H1 (cell line): ENCODE measurements around the gene KLHL28. TPM values are rescaled to one million over a fixed set of nuclear protein-coding genes. Genes with fewer than 3 reads are reported as not detected.

Experiments
- CTCF ChIA-PET: fragments of 300-600 bp; sonication (Branson Sonifier 250); formaldehyde crosslinking; loops from one replicate; lab custom pipeline; 2021; ENCODE audit not compliant: partially characterized antibody; lab: Charles Lee
- POLR2A ChIA-PET: fragments of 300-600 bp; sonication (Branson Sonifier 250); formaldehyde crosslinking; loops from one replicate; lab custom pipeline; 2021; ENCODE audit warnings: inconsistent platforms; ENCODE audit not compliant: partially characterized antibody; lab: Charles Lee
- DNase-seq, 2 experiments: peaks; one replicate each; pipeline versions ENCODE4 v3.0.0 to v3.0.0-alpha.2; 2010 to 2022; ENCODE audit warnings: low spot score in 2 of 2, low read depth in 1 of 2, mixed read lengths in 1 of 2
- FAIRE-seq: peaks from 2 replicates; lab custom pipeline; 2011; peaks lifted over from hg19 to GRCh38; lab: Jason Lieb, UNC
- H2AFZ ChIP-seq: 2 replicates; pipeline ENCODE4 v1.8.1; 2012; ENCODE audit warnings: low read length, inconsistent platforms
- H2AK5ac ChIP-seq: 2 replicates; pipeline ENCODE4 v1.6.1; 2013; ENCODE audit warnings: low read depth, low read length
- H2BK120ac ChIP-seq: replicated peaks from 2 replicates; pipeline ENCODE3; 2013; ENCODE audit warnings: low read depth, low read length, inconsistent platforms
- H2BK12ac ChIP-seq: 2 replicates; pipeline ENCODE4 v1.6.1; 2013; ENCODE audit warnings: low read depth, low read length
- H2BK15ac ChIP-seq: 2 replicates; pipeline ENCODE4 v1.6.1; 2013; ENCODE audit warnings: low read length
- H2BK20ac ChIP-seq: 2 replicates; pipeline ENCODE4 v1.6.1; 2013; ENCODE audit warnings: low read length
- H2BK5ac ChIP-seq: 2 replicates; pipeline ENCODE4 v1.6.1; 2013; ENCODE audit warnings: low read depth, low read length
- H3K14ac ChIP-seq: 2 replicates; pipeline ENCODE4 v1.6.1; 2013; ENCODE audit warnings: inconsistent platforms; ENCODE audit not compliant: insufficient read length
- H3K18ac ChIP-seq: 2 replicates; pipeline ENCODE4 v1.6.1; 2013; ENCODE audit warnings: low read length; ENCODE audit errors: extremely low read depth
- H3K23ac ChIP-seq: 2 replicates; pipeline ENCODE4 v1.6.1; 2013; ENCODE audit warnings: inconsistent platforms; ENCODE audit not compliant: insufficient read length
- H3K23me2 ChIP-seq: 2 replicates; pipeline ENCODE4 v1.6.1; 2013; ENCODE audit warnings: low read depth, low read length
- H3K27ac ChIP-seq: 2 replicates; pipeline ENCODE4 v1.6.1; 2011; ENCODE audit warnings: low read depth, low read length, inconsistent platforms
- H3K27me3 ChIP-seq, 4 experiments: replicated peaks in 1 of 4; 1 replicate in 1 of 4; 2 replicates in 3 of 4; pipeline versions ENCODE4 v1.6.1 to v1.8.1; 2011 to 2013; ENCODE audit warnings: low read length in 3 of 4, mild to moderate bottlenecking in 3 of 4, inconsistent platforms in 2 of 4, mixed read lengths in 2 of 4, moderate library complexity in 1 of 4; ENCODE audit not compliant: control insufficient read depth in 3 of 4, insufficient read depth in 3 of 4; ENCODE audit errors: extremely low read depth in 1 of 4
- H3K36me3 ChIP-seq, 4 experiments: 2 replicates each; pipeline versions ENCODE4 v1.6.1 to v1.8.1; 2011 to 2013; ENCODE audit warnings: mild to moderate bottlenecking in 4 of 4, low read length in 3 of 4, moderate library complexity in 2 of 4, control low read depth in 1 of 4, inconsistent platforms in 1 of 4; ENCODE audit not compliant: insufficient read depth in 4 of 4, control insufficient read depth in 2 of 4
- H3K4ac ChIP-seq: replicated peaks from 2 replicates; pipeline ENCODE3; 2013; ENCODE audit warnings: low read length, low read depth, mixed read lengths, inconsistent platforms; ENCODE audit not compliant: insufficient read length
- H3K4me1 ChIP-seq, 4 experiments: replicated peaks in 1 of 4; 1 replicate in 1 of 4; 2 replicates in 3 of 4; pipeline versions ENCODE4 v1.6.1 to v1.8.1; 2011 to 2013; ENCODE audit warnings: low read length in 3 of 4, inconsistent platforms in 2 of 4, mixed read lengths in 1 of 4; ENCODE audit not compliant: insufficient read depth in 4 of 4, control insufficient read depth in 3 of 4
- H3K4me2 ChIP-seq, 2 experiments: 2 replicates each; pipeline versions ENCODE4 v1.6.1 to v1.8.1; 2011 to 2013; ENCODE audit warnings: low read depth in 2 of 2, low read length in 2 of 2, control low read depth in 1 of 2, inconsistent platforms in 1 of 2, mild to moderate bottlenecking in 1 of 2; ENCODE audit not compliant: insufficient read depth in 1 of 2
- H3K4me3 ChIP-seq, 4 experiments: fragments of 200-600, 300-600 bp in 1 of 4; sonication (generic), shearing (Covaris generic), sonication (Bioruptor Twin) in 1 of 4; 2 replicates each; pipeline versions ENCODE4 v1.5.1 to v1.8.1; 2011 to 2016; ENCODE audit warnings: low read length in 4 of 4, low read depth in 3 of 4, control low read depth in 2 of 4, inconsistent platforms in 2 of 4, mild to moderate bottlenecking in 2 of 4, mixed read lengths in 1 of 4, moderate library complexity in 1 of 4; ENCODE audit not compliant: insufficient read depth in 2 of 4; ENCODE audit errors: extremely low read depth in 1 of 4
- H3K56ac ChIP-seq: replicated peaks from 2 replicates; pipeline ENCODE3; 2013; ENCODE audit warnings: low read depth, mild to moderate bottlenecking, mixed read lengths, low read length, inconsistent platforms; ENCODE audit not compliant: insufficient read length
- H3K79me1 ChIP-seq: 2 replicates; pipeline ENCODE4 v1.6.1; 2013; ENCODE audit warnings: low read depth, low read length, control low read depth
- H3K79me2 ChIP-seq, 2 experiments: 2 replicates each; pipeline versions ENCODE4 v1.6.1 to v1.8.1; 2012 to 2013; ENCODE audit warnings: low read length in 2 of 2, mild to moderate bottlenecking in 2 of 2, inconsistent platforms in 1 of 2; ENCODE audit not compliant: insufficient read depth in 2 of 2, control insufficient read depth in 1 of 2
- H3K9ac ChIP-seq, 4 experiments: replicated peaks in 1 of 4; 1 replicate in 1 of 4; 2 replicates in 3 of 4; pipeline versions ENCODE4 v1.6.1 to v1.8.1; 2011 to 2013; ENCODE audit warnings: low read depth in 3 of 4, low read length in 3 of 4, control low read depth in 2 of 4, mild to moderate bottlenecking in 2 of 4, moderate library complexity in 2 of 4, inconsistent platforms in 1 of 4; ENCODE audit errors: extremely low read depth in 1 of 4
- H3K9me3 ChIP-seq, 2 experiments: 2 replicates each; pipeline versions ENCODE4 v1.6.1 to v1.8.1; 2012 to 2013; ENCODE audit warnings: mild to moderate bottlenecking in 2 of 2, moderate library complexity in 2 of 2, control low read depth in 1 of 2, inconsistent platforms in 1 of 2, low read depth in 1 of 2, low read length in 1 of 2, mixed read lengths in 1 of 2; ENCODE audit not compliant: insufficient read depth in 2 of 2
- H4K20me1 ChIP-seq, 2 experiments: replicated peaks in 1 of 2; 2 replicates each; pipeline versions ENCODE3 to v1.8.1; 2011 to 2013; ENCODE audit warnings: inconsistent platforms in 2 of 2, low read length in 2 of 2, mild to moderate bottlenecking in 1 of 2; ENCODE audit not compliant: insufficient read depth in 2 of 2, control insufficient read depth in 1 of 2
- H4K5ac ChIP-seq: 2 replicates; pipeline ENCODE4 v1.6.1; 2013; ENCODE audit warnings: low read length, low read depth, mixed read lengths, inconsistent platforms; ENCODE audit not compliant: insufficient read length
- H4K8ac ChIP-seq: 2 replicates; pipeline ENCODE4 v1.8.0; 2013; ENCODE audit warnings: mild to moderate bottlenecking, moderate library complexity, low read length, inconsistent platforms; ENCODE audit not compliant: insufficient read depth; ENCODE audit errors: extremely low read depth
- H4K91ac ChIP-seq: replicated peaks from 2 replicates; pipeline ENCODE3; 2013; ENCODE audit warnings: low read length, mixed read lengths, inconsistent platforms; ENCODE audit not compliant: insufficient read length
- BCL11A ChIP-seq, 2 experiments: IDR thresholded peaks; one replicate each; pipeline ENCODE4 v1.6.1; 2011; ENCODE audit warnings: low read depth in 2 of 2, low read length in 2 of 2, mild to moderate bottlenecking in 2 of 2
- CEBPB ChIP-seq: IDR thresholded peaks from 2 replicates; pipeline ENCODE4 v1.6.1; 2012; ENCODE audit warnings: low read depth, low read length
- CTBP2 ChIP-seq: IDR thresholded peaks from 2 replicates; pipeline ENCODE4 v1.7.0; 2011; ENCODE audit warnings: borderline replicate concordance, mild to moderate bottlenecking, moderate library complexity, mixed read lengths, low read length; ENCODE audit not compliant: insufficient read depth, insufficient read length
- JUN ChIP-seq: IDR thresholded peaks from 2 replicates; pipeline ENCODE4 v1.6.1; 2011; ENCODE audit warnings: low read depth, mild to moderate bottlenecking, improper control_type of control experiment, low read length
- SUZ12 ChIP-seq: fragments of 200-600 bp; sonication (generic); IDR thresholded peaks from 2 replicates; pipeline ENCODE4 v1.6.1; 2012; ENCODE audit warnings: mild to moderate bottlenecking, inconsistent platforms, low read length, moderate library complexity, mixed read lengths
- ZNF274 ChIP-seq: IDR thresholded peaks from 2 replicates; pipeline ENCODE4 v1.7.0; 2012; ENCODE audit warnings: low read length, borderline replicate concordance; ENCODE audit errors: extremely low read depth
- WGBS, 2 experiments: shearing (Covaris generic) in 1 of 2; methylation state at CpG; one replicate each; pipeline versions ENCODE4 v1.1.6 to v1.1.7; 2013 to 2015; ENCODE audit warnings: low lambda C conversion rate in 2 of 2, mixed read lengths in 2 of 2, inconsistent platforms in 1 of 2, low coverage in 1 of 2, missing lambda C conversion rate in 1 of 2; ENCODE audit not compliant: insufficient replicate concordance in 2 of 2, insufficient coverage in 1 of 2, insufficient read length in 1 of 2; ENCODE audit errors: extremely low coverage in 1 of 2, missing lambda C conversion rate in 1 of 2; 5-methylcytosine and 5-hydroxymethylcytosine counted together
- long read RNA-seq, 2 experiments: library from RNA in 1 of 2; library from capped mRNA in 1 of 2; stranded (forward); transcript quantifications; one replicate each; pipeline ENCODE4 v2.0.0, GENCODE V29; 2021; ENCODE audit warnings: inconsistent platforms in 1 of 2
- polyA minus RNA-seq, 3 experiments: library from RNA; depleted of rRNA, polyadenylated mRNA; stranded (reverse); fragments of >200 nt; gene quantifications; 1 replicate in 2 of 3; 2 replicates in 1 of 3; pipeline ENCODE4 v1.2.3, GENCODE V29; 2011
- polyA plus RNA-seq, 7 experiments: library from polyadenylated mRNA; depleted of rRNA in 3 of 7; stranded (reverse) in 5 of 7; unstranded in 2 of 7; fragments of >200 nt in 5 of 7; fragments of 200-250 nt in 2 of 7; gene quantifications; 1 replicate in 5 of 7; 2 replicates in 1 of 7; 4 replicates in 1 of 7; pipeline versions ENCODE4 v1.2.1 to v1.2.3, GENCODE V29; 2011 to 2013; ENCODE audit warnings: missing spikeins in 2 of 7, mixed read lengths in 2 of 7
- total RNA-seq: library from RNA; stranded (reverse); fragmentation: NEBNext Ultra II Directional; extraction: Animal tissue kit (Norgen Biotek cat#: 25700); gene quantifications from 2 replicates; pipeline ENCODE4 v1.2.1, GENCODE V29; 2021

KLHL28 gene, protein sequence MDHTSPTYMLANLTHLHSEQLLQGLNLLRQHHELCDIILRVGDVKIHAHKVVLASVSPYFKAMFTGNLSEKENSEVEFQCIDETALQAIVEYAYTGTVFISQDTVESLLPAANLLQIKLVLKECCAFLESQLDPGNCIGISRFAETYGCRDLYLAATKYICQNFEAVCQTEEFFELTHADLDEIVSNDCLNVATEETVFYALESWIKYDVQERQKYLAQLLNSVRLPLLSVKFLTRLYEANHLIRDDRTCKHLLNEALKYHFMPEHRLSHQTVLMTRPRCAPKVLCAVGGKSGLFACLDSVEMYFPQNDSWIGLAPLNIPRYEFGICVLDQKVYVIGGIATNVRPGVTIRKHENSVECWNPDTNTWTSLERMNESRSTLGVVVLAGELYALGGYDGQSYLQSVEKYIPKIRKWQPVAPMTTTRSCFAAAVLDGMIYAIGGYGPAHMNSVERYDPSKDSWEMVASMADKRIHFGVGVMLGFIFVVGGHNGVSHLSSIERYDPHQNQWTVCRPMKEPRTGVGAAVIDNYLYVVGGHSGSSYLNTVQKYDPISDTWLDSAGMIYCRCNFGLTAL
- total RNA-seq (8.4 and 10.5 TPM in 2 replicates), polyA plus RNA-seq (2011; rRNA removed) (2.2 and 3.3 TPM in 2 replicates), polyA minus RNA-seq (2011; rRNA and poly(A)+ RNA removed) (18.7 and 23.0 TPM in 2 replicates)
- polyA plus RNA-seq (2011; cell fraction: cytosol; rRNA removed), result 3.2 TPM
- 2.4 TPM for polyA plus RNA-seq (2011; cell fraction: nucleus; rRNA removed)
- polyA plus RNA-seq (2012, experiment 1 of 2), result 3.4 to 6.9 TPM (median 4.5 TPM) in 4 replicates
- polyA plus RNA-seq (2012, experiment 2 of 2), result 0.35 TPM
- 4.6 TPM for polyA plus RNA-seq (2013, experiment 1 of 2)
- 4.3 TPM for polyA plus RNA-seq (2013, experiment 2 of 2)
- polyA minus RNA-seq (2011; cell fraction: cytosol; rRNA and poly(A)+ RNA removed), result 6.1 TPM
- 17.0 TPM for polyA minus RNA-seq (2011; cell fraction: nucleus; rRNA and poly(A)+ RNA removed)
- long read RNA-seq, experiment 1, partial matches to known transcripts, result 0 of 4 reads
- long read RNA-seq, experiment 1, other reads (novel, unspliced or antisense), result 4 of 4 reads
- long read RNA-seq, experiment 2, full-length matches to known transcripts, result 5 of 19 reads
- long read RNA-seq, experiment 2, partial matches to known transcripts, result 6 of 19 reads
- long read RNA-seq, experiment 2, other reads (novel, unspliced or antisense), result 8 of 19 reads

DNA sequence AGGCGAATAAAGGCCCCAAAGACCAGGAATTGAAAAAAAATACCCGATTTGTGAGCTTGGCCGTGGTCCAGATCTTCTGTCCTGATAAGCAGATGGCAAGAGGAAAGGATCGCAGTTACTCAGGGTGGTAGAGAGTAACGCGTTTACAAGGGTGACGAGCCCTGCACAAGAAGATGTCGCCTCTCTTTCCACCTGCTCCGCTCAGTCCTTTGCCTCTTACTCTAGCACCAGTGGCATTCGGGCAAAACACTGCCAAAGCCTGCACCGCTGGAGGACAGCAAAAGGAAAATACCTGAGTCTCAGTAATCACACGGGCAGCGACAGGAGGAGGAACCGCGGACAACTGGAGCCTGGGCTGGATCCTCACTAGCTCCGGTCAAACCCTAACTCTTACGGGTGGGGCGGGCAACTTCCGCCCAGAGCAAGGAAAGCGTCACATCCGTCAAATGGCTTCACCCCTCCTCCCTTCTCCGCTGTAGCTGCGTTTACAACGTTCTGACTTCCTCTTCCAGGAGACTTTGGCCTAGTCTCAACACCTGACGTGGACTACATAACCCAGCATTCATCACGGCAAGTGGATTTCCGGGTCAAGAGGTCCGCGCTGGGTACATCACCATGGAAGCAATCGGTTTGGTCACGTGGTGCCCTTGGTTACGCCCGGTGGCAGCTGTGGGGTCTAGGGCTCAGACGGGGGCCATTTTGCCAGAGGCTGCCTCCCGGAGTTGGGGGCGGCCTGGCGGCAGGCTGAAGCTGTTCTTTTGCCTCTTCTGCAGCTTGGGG lies at the start of gene KLHL28, which contains the start of gene TOGARAM1:
Gene KLHL28, minus strand, starts transcription at position 394 of the 780 bp plus-strand sequence. CDS start 16,019 bp downstream, outside the sequence.
Gene TOGARAM1, plus strand, starts transcription at position 637 of the 780 bp plus-strand sequence. CDS start 232 bp downstream, outside the sequence.
- ChIA-PET CTCF (interaction anchor here (0.9 to 1.5 kb wide), 2 partner anchors 48 to 292 kb away, joined by 3 to 8 read pairs; partner anchors contain the start of gene MIS18BP1), POLR2A (interaction anchor here (1.8 to 2.0 kb wide), 3 partner anchors 18 to 172 kb away, joined by 9 to 12 read pairs (median 10); partner anchors contain the start of genes FKBP3 and PRPF39)
- FAIRE-seq (peak; percentile 99), DNase-seq (peak; percentile 91 to 95)
- Histone ChIP-seq H3K4me3 (peak within 1 kb of the TSS; percentile 84 to 98 (median 94)), H3K79me1 (no peaks in the 10 kb centered on the region; the same call in none of the 2 replicates), H2BK12ac (no peak within 1 kb of the TSS), H3K36me3 (no peaks in the 10 kb centered on the region), H4K20me1 (peaks cover 0 to 7% of the 10 kb centered on the region in 2 experiments), H3K18ac (peak within 1 kb of the TSS; percentile 49; the same call in 1 of the 2 replicates), H3K4me1 (peaks cover 0 to 8% (median 3%) of the 10 kb centered on the region in 4 experiments; a peak in 2 of 7 replicates), H2BK15ac (no peak within 1 kb of the TSS), H3K9me3 (no peaks in the 10 kb centered on the region), H3K14ac (no peak within 1 kb of the TSS), H3K23me2 (peaks cover 13% of the 10 kb centered on the region), H2BK5ac (peak within 1 kb of the TSS; percentile 63), H3K56ac (no peak within 1 kb of the TSS), H2BK20ac (no peak within 1 kb of the TSS), H4K8ac (peak within 1 kb of the TSS; percentile 93), H4K5ac (peak within 1 kb of the TSS; percentile 68), H2AK5ac (no peak within 1 kb of the TSS), H3K27ac (peak within 1 kb of the TSS; percentile 83), H3K4ac (peak within 1 kb of the TSS; percentile 79), H4K91ac (no peak within 1 kb of the TSS), H2BK120ac (no peak within 1 kb of the TSS), H3K4me2 (peak within 1 kb of the TSS; percentile 85 to 92), H3K79me2 (peaks cover 10 to 86% of the 10 kb centered on the region in 2 experiments), H3K27me3 (no peaks in the 10 kb centered on the region), H3K23ac (no peak within 1 kb of the TSS), H3K9ac (peak within 1 kb of the TSS; percentile 75 to 91 (median 84)), H2AFZ (peak within 1 kb of the TSS; percentile 96)
- 1% methylated on average over 37 of the region's 37 CpGs; no CpG with 5 or more reads in 1 of the 2 experiments for WGBS, 2 experiments
- TF ChIP-seq CTBP2 (no peak), JUN (no peak), BCL11A (IDR thresholded peaks at IDR 0.05; ENCODE audit: low read depth in 2 of 2, low read length in 2 of 2) (no peak), CEBPB (no peak), SUZ12 (no peak), ZNF274 (no peak)
